Measurements from ENCODE around the gene DENND4C.

- TF ChIP-seq MAZ (IDR thresholded peaks at IDR 0.05; ENCODE audit: borderline replicate concordance, low read depth, low read length) (peak; percentile 89), POLR2A (IDR thresholded peaks at IDR 0.05; ENCODE audit: low read depth, low read length) (peak; percentile 81), CTCF (conservative IDR thresholded peaks at IDR 0.05; ENCODE audit: low read depth, low read length) (peak; percentile 22; the same call in 1 of the 2 replicates), RAD21 (IDR thresholded peaks at IDR 0.05; ENCODE audit: low read length) (no peak), FOS (IDR thresholded peaks at IDR 0.05; ENCODE audit: low read depth, low read length) (no peak), MXI1 (IDR thresholded peaks at IDR 0.05; ENCODE audit: borderline replicate concordance, low read depth, low read length) (peak; percentile 14; the same call in 1 of the 2 replicates), RCOR1 (IDR thresholded peaks at IDR 0.05; ENCODE audit: insufficient replicate concordance, low read length) (no peak), SMC3 (IDR thresholded peaks at IDR 0.05; ENCODE audit: low read depth, low read length) (no peak), CEBPB (IDR thresholded peaks at IDR 0.05; ENCODE audit: low read depth, low read length) (no peak), ELK1 (IDR thresholded peaks at IDR 0.05; ENCODE audit: borderline replicate concordance, low read depth, low read length) (no peak), RFX5 (IDR thresholded peaks at IDR 0.05; ENCODE audit: low read depth, low read length) (no peak), BHLHE40 (IDR thresholded peaks at IDR 0.05; ENCODE audit: low read depth, low read length) (no peak), CHD1 (IDR thresholded peaks at IDR 0.05; ENCODE audit: low read depth, low read length) (no peak), MAFK (IDR thresholded peaks at IDR 0.05; ENCODE audit: low read depth, low read length) (no peak)
Measured at GRCh38 chr9:19230355-19231125, at the start of gene DENND4C.

Data from IMR-90 (cell line).